Activated T-cell treated with anti-CD3 and anti-CD28 coated beads, Interleukin-2, amount 50 U/mL, for 1 hour (primary cell): Measurements from ENCODE around the gene UGT1A1.
A peak's percentile ranks its signal among the peaks of the same experiment; 100 is the strongest.
"Not testable (repeated sequence)": the region's sequence is repeated elsewhere in the genome, so short reads cannot be mapped to it uniquely, and the experiment has no call there.

Experiments used
- DNase-seq: peaks from one replicate; pipeline ENCODE4 v3.0.0-alpha.2; 2020

UGT1A1 gene

DNA sequence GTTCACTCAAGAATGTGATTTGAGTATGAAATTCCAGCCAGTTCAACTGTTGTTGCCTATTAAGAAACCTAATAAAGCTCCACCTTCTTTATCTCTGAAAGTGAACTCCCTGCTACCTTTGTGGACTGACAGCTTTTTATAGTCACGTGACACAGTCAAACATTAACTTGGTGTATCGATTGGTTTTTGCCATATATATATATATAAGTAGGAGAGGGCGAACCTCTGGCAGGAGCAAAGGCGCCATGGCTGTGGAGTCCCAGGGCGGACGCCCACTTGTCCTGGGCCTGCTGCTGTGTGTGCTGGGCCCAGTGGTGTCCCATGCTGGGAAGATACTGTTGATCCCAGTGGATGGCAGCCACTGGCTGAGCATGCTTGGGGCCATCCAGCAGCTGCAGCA, at the start of gene UGT1A1:
TSS of gene UGT1A1 (plus strand) at position 228 of the 400 bp plus-strand sequence. CDS start at position 246, 18 bp downstream.
- no peak for DNase-seq

DNA sequence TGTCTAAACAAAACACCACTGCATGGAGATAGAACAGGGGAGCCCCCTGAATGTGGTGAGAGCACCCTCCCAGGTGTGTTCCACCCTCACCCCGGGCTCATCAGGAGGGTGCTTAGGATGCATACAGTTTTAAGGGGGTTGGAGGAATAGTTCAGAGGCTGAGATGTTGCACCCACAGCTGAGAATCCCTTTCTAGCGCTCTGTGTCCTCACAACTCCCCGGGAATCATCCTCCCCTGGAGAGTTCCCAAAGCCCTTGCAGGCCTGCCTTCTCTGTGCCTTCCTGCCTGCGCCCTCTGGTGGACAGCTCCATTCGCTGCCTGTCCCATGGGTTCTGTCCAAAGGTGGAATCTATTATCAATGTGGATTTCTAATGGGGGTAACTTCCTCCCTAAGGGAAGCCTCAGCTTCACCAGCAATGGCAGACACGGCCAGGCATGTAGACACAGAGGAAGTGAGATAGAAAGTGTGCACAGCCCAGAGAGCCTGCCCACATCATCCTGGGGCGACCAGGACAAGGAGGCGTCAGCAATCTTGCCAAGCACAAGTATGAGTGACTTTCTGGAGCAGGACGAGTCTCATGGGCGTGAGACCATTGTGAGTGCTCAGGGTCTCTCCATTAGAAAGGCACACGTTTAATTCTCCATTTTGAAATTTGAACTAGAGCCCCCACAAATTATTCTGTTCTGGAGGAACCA, 48.6 kb upstream of the UGT1A1 start:
- peak; percentile 64 for DNase-seq

DNA sequence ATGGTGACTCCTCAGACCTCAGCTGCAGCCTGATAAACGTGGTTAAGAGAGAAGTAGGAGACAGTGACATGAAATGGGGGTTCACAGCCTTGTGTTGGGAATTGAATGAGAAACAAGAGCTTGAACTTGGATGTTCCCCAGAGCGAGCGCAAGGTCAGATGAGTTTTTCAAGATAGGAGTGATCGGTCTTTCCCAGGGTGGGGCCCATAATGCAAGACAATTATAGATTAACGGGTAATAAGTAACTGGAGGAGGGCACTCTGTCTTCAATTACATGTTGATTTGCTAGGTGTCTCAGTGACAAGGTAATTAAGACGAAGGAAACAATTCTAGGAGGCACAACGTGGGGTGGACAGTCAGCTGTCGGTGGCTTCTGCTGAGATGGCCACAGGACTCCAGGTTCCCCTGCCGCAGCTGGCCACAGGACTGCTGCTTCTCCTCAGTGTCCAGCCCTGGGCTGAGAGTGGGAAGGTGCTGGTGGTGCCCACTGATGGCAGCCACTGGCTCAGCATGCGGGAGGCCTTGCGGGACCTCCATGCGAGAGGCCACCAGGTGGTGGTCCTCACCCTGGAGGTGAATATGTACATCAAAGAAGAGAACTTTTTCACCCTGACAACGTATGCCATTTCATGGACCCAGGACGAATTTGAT, 47.3 kb upstream of the UGT1A1 start, which contains the start of gene UGT1A5:
TSS of gene UGT1A5 (plus strand) at position 297 of the 651 bp plus-strand sequence. CDS start at position 382, 85 bp downstream.
- DNase-seq, result no peak

DNA sequence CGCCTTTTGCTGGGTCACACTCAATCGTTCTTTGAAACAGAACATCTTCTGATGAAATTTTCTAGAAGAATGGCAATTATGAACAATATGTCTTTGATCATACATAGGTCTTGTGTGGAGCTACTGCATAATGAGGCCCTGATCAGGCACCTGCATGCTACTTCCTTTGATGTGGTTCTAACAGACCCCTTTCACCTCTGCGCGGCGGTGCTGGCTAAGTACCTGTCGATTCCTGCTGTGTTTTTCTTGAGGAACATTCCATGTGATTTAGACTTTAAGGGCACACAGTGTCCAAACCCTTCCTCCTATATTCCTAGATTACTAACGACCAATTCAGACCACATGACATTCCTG, 46.8 kb upstream of the UGT1A1 start:
- DNase-seq, result no peak

DNA sequence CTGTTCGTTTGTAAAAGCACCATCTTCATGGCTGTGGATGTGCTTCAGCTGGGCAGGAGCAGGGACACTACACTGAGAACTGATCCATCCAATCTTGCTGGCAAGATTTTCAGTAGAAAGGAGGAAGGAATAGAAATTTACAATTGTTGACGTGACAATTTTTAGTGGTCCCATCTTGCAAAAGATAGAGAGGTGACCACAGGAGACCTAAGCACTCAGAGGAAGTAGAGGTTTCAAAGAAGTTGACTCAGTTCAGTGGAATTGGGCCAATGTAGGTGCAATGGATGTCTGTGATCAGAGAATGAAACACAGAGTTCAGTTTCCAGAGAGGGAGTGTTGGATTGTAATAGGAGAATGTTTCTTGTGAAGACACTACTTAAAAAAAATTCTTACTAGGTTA, 45.9 kb upstream of the UGT1A1 start:
- no peak for DNase-seq

DNA sequence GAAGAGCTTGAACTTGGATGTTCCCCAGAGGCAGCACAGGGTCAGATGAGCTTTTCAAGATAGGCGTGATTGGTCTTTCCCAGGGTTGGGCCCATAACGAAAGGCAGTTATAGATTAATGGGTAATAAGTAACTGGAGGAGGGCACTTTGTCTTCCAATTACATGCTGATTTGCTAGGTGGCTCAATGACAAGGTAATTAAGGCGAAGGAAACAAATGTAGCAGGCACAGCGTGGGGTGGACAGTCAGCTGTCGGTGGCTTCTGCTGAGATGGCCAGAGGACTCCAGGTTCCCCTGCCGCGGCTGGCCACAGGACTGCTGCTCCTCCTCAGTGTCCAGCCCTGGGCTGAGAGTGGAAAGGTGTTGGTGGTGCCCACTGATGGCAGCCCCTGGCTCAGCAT, 41.5 kb upstream of the UGT1A1 start, which contains the start of gene UGT1A4:
TSS of gene UGT1A4 (plus strand) at position 185 of the 400 bp plus-strand sequence. CDS start at position 270, 85 bp downstream.
- no peak for DNase-seq

DNA sequence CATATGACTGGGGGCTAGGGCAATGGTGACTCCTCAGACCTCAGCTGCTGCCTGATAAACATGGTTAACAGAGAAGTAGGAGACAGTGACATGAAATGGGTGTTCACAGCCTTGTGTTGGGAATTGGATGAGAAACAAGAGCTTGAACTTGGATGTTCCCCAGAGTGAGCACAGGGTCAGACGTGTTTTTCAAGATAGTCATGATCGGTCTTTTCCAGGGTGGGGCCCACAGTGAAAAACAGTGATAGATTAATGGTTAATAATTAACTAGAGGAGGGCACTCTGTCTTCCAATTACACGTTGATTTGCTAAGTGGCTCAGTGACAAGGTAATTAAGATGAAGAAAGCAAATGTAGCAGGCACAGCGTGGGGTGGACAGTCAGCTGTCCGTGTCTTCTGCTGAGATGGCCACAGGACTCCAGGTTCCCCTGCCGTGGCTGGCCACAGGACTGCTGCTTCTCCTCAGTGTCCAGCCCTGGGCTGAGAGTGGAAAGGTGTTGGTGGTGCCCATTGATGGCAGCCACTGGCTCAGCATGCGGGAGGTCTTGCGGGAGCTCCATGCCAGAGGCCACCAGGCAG, 31.3 kb upstream of the UGT1A1 start, which contains the start of gene UGT1A3:
TSS of gene UGT1A3 (plus strand) at position 320 of the 579 bp plus-strand sequence. CDS start at position 405, 85 bp downstream.
- DNase-seq, result no peak

DNA sequence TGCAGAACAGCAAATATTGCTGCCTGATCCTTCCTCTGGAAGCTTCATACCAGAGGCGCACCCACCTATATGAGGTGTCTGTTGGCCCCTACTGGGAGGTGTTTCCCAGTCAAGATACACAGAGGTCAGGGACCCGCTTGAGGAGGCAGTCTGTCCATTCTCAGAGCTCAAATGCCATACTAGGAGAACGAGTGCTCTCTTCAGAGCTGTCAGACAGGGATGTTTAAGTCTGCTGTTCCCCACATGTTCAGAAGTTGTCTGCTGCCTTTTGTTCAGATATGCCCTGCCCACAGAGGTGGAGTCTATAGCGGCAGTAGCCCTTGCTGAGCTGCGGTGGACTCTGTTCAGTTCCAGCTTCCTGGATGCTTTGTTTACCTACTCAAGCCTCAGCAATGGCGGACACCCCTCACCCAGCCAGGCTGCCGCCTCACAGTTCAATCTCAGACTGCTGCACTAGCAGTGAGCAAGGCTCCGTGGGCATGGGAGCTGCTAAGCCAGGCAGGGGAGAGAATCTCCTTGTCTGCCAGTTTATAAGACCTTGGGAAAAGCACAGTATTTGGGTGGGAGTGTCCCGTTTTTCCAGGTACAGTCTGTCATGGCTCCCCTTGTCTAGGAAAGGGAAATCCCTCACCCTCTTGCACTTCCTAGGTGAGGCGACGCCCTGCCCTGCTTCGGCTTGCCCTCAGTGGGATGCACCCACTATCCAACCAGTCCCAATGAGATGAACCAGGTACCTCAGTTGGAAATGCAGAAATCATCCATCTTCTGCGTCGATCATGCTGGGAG, 23.0 kb upstream of the UGT1A1 start:
- not testable (repeated sequence) for DNase-seq

DNA sequence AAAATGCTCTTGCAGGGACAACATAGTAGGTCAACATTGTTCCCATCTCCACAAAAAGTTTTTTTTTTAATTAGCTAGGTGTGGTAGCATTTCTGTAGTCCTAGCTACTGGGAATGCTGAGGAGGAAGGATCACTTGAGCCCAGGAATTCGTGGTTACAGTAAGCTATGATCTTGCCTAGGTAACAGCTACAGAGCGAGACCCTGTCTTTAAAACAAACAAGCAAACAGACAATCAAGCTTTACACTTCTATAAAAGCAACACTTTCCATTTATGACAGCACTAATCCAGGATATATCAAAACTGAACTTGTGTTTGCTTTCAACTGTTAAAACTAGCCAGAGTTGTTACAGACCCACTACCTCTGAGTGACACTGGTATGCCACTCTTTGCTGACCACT, 19.2 kb upstream of the UGT1A1 start:
- no peak for DNase-seq

DNA sequence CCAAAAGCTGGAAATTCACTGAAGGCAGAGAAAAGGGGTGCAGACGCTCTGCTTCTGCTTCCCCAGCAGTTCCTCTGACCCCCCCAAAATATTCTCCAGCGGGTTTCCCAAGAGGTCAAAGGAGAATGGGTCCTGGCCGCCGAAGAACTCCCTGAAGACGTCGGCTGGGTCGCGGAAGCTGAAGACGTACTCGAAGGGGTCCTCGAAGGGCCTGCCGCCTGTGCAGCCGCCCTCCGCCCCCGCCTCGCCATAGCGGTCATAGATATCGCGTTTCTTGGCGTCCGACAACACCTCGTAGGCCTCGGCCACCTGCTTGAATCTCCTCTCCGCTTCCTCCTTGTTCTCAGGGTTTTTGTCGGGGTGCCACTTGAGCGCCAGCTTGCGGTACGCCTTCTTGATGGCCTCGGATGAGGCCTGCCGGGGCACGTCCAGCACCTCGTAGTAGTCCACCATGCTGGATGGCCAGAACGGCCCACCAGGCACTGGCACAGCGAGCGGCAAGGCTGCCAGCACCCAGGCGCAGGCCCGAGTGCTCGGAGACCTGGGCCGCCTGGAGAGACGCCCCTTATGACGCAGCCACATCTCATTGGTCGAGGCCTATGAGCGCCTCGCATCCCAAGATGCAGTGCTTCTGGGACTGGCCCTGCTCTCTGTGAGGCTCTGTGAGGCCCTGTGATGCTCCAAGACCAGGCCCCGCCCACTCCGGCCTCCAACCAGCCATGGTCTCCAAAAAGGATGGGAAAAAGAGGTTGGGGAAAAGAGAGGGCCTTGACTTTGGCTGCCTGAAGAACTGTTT, 16.4 kb upstream of the UGT1A1 start:
- DNase-seq, result no peak

DNA sequence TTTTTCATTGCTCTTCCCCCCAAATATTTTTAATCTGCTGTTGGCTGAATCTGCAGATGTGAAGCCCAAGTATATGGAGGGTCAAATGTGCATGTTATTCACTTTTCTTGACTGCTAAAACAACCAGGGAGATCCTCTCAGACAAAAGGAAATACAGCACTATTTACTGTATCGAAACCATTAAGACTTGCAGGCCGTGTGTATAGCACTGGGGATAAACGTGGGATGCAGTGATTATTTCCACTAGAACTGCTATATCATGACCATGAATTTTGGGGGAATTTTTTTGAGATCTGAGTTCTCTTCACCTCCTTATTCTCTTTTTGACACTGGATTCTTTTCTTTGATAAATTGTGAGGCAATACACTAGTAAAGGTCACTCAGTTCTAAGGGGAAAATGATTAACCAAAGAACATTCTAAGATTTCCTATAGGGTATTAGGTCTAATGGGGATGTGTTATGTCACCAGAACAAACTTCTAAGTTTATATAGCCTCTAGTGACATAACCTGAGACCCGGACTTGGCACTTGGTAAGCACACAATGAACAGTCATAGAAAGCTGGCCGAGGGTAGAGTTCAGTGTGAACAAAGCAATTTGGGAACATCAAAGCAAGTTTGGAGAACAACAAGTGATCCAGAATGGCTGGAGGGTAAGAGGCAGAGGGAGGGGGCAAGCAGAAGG, 14.9 kb upstream of the UGT1A1 start:
- no peak for DNase-seq

DNA sequence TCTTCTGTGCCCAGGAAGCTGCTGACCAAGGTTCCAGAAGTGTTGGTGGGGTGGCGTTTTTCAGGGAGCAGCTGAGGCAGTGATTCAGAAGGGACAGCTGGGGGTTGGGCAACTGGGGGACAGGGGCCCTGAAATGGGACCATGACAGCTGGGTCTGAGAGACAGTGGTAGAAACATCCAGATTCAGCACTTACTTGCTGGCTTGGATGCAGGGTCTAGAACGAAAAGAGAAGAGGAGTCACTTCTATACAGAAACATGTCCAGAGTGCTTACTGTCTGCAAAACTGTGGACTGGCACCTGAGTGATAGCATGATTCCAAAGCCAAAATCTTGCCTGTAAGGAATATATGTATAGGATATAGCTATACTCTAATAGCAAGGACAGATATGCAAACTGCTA, 14.2 kb upstream of the UGT1A1 start:
- DNase-seq, result not testable (repeated sequence)

DNA sequence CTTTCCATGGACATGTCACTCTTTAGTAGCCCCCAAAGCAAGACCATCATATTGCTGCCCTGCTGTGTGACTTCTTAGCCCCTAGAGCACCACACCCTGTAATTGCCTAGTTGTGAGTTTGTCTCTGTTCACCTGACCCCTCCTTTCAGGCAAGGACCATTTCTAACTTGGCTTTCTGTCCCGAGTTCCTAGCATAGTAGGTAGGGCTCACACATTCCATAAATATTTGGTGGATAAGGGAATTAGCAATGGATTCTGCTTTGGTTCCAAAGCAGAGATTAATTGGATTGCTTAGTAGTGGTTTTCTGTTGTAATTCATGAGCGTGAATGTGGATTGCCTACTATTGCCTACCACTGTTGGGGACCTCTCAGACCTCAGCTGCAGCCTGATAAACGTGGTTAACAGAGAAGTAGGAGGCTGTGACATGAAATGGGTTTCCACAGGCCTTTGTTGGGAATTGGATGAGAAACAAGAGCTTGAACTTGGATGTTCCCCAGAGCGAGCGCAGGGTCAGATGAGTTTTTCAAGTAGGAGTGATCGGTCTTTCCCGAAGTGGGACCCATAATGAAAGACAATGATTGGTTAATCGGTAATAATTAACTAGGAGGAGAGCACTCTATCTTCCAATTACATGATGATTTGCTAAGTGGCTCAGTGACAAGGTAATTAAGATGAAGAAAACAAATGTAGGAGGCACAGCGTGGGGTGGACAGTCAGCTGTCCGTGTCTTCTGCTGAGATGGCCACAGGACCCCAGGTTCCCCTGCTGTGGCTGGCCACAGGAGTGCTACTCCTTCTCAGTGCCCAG, 13.4 kb upstream of the UGT1A1 start:
- no peak for DNase-seq

DNA sequence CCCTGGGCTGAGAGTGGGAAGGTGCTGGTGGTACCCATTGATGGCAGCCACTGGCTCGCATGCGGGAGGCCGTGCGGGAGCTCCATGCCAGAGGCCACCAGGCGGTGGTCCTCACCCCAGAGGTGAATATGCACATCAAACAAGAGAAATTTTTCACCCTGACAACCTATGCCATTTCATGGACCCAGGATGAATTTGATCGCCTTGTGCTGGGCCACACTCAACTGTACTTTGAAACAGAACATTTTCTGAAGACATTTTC, 12.9 kb upstream of the UGT1A1 start:
- no peak for DNase-seq

DNA sequence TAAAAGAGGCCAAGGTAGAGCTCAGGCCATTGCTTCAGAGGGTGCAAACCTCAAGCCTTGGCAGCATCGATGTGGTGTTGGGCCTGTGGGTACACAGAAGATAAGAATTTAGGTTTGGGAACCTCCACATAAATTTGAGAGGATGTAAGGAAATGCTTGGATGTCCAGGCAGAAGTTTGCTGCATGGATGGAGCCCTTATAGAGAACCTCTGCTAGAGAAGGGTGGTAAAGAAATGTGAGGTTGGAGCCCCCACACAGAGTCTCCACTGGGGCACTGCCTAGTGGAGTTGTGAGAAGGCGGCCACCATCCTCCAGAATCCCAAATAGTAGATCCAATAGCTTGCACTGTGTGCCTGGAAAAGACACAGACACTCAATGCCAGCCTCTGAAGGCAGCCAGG, 9.4 kb upstream of the UGT1A1 start:
- DNase-seq, result not testable (repeated sequence)

DNA sequence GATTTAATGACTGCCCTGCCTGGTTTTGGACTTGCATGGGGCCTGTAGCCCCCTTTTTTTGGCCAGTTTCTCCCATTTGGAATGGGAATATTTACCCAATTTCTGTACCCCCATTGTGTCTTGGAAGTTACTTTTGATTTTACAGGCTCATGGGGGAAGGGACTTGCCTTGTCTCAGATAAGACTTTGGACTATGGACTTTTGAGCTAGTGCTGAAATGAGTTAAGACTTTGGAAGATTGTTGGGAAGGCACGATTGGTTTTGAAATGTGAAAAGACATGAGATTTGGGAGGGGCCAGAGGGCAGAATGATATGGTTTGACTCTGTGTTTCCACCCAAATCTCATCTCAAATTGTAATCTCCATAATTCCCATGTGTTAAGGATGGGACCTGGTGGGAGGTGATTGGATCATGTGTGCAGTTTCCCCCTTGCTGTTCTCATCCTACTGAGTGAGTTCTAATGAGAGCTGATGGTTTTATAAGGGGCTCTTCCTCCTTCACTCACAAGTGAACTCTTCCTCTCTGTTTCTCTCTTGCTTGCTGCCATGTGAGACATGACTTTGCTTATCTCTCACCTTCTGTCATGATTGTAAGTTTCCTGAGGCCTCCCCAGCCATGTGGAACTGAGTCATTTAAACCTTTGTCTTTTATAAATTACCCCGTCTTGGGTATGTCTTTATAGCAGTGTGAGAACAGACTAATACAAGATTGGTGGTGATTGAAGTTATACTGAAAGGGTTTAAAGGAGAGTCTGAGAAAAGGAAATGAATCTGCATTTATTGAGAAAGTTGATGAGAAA, 8.7 kb upstream of the UGT1A1 start:
- not testable (repeated sequence) for DNase-seq

DNA sequence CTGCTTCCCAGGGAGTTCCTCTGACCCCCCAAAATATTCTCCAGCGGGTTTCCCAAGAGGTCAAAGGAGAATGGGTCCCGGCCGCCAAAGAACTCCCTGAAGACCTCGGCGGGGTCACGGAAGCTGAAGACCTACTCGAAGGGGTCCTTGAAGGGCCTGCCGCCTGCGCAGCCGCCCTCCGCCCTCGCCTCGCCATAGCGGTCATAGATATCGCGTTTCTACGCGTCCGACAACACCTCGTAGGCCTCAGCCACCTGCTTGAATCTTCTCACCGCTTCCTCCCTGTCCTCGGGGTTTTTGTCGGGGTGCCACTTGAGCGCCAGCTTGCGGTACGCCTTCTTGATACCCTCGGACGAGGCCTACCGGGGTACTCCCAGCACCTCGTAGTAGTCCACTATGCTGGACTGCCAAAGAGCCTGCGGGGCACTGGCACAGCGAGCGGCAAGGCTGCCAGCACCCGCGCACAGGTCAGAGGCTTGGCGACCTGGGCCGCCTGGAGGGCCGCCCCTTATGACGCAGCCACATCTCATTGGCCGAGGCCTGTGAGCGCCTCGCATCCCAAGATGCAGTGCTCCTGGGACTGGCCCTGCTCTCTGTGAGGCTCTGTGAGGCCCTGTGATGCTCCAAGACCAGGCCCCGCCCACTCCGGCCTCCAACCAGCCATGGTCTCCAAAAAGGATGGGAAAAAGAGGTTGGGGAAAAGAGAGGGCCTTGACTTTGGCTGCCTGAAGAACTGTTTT, 5.0 kb upstream of the UGT1A1 start:
- DNase-seq, result no peak

DNA sequence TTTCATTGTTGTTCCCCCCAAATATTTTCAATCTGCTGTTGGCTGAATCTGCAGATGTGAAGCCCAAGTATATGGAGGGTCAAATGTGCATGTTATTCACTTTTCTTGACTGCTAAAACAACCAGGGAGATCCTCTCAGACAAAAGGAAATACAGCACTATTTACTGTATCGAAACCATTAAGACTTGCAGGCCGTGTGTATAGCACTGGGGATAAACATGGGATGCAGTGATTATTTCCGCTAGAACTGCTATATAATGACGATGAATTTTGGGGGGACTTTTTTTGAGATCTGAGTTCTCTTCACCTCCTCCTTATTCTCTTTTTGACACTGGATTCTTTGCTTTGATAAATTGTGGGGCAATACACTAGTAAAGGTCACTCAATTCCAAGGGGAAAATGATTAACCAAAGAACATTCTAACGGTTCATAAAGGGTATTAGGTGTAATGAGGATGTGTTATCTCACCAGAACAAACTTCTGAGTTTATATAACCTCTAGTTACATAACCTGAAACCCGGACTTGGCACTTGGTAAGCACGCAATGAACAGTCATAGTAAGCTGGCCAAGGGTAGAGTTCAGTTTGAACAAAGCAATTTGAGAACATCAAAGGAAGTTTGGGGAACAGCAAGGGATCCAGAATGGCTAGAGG, 3.5 kb upstream of the UGT1A1 start:
- DNase-seq, result no peak

DNA sequence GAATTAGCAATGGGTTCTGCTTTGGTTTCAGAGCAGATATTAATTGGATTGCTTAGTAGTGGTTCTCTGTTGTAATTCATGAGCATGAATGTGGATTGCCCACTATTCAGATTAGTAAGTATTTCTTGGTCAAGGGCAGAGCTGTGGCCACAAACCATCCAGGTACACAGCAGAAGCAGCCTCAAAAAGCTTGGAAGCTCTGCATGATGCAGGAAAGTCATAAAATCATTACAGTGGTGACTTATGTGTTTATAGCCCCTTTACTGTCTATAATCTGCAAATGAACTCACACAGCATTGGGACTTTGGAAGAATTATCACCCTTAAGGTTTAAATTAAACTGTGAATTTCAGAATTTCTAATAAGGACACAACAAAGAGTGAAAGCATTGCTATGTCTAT, 1.9 kb upstream of the UGT1A1 start:
- DNase-seq, result no peak
